DOHH2 (cell line): ENCODE data around the gene SLN.

Experiments
- CTCF ChIP-seq: fragments of 200-600 bp; sonication (generic); IDR thresholded peaks from one replicate; pipeline ENCODE4 v1.5.1; 2014; ENCODE audit warnings: antibody characterized with exemption, mild to moderate bottlenecking, low read depth, low read length; ENCODE audit not compliant: poor library complexity, severe bottlenecking
- EZH2phosphoT487 ChIP-seq: fragments of 200-600 bp; sonication (generic); IDR thresholded peaks from 2 replicates; pipeline ENCODE4 v1.6.1; 2017; ENCODE audit warnings: borderline replicate concordance, mild to moderate bottlenecking, antibody characterized with exemption, low read length, moderate library complexity, mixed read lengths

GRCh38 chr11:107666911-107667613 is 44.8 kb downstream of the SLN start:
- no peak for TF ChIP-seq CTCF
- TF ChIP-seq EZH2phosphoT487: no peak
